Measurements from ENCODE around the gene PAXX.

PAXX gene

DNA sequence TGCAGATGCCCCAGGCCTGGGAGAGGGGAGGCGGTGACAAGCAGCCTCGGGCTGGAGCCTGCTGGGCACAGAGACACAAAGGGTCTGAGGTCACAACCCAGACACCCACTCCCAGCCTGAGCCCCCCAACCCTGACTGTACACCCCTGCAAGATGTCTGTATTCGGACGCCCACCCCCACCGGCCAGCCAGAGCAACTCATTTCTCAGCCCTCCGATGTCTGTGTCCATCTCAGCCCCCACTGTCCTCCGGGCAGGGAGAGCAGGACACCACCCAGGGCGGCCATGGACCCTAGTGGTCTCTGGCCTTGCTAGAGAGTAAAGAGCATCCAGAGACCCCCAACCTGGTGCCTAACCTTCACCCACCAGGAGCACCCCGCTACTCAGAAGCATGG, 36.3 kb upstream of the PAXX start:
- no peaks in the 10 kb centered on the region for H3F3A ChIP-seq (ENCODE audit: insufficient read depth)
- no peak overlapping the region for H3K9ac ChIP-seq (ENCODE audit: low read length)
- H3K4me2 ChIP-seq (ENCODE audit: low read depth, low read length, poor library complexity, severe bottlenecking), result no peak overlapping the region
- H3K9me2 ChIP-seq (replicated peaks; ENCODE audit: insufficient read depth, low read length), result no peaks in the 10 kb centered on the region
- H3K9me3 ChIP-seq (ENCODE audit: insufficient read depth, low read length), result no peaks in the 10 kb centered on the region
- H3K79me2 ChIP-seq (ENCODE audit: insufficient read depth, low read length), result no peaks in the 10 kb centered on the region
- H3K36me3 ChIP-seq (ENCODE audit: low read length), result no peaks in the 10 kb centered on the region
- no peak overlapping the region for H3K4me3 ChIP-seq (ENCODE audit: insufficient read depth, low read length, poor library complexity, severe bottlenecking)
- TF ChIP-seq EZH2phosphoT487 (conservative IDR thresholded peaks at IDR 0.05; ENCODE audit: low read length), result no peak
- TF ChIP-seq, protein P1, sequence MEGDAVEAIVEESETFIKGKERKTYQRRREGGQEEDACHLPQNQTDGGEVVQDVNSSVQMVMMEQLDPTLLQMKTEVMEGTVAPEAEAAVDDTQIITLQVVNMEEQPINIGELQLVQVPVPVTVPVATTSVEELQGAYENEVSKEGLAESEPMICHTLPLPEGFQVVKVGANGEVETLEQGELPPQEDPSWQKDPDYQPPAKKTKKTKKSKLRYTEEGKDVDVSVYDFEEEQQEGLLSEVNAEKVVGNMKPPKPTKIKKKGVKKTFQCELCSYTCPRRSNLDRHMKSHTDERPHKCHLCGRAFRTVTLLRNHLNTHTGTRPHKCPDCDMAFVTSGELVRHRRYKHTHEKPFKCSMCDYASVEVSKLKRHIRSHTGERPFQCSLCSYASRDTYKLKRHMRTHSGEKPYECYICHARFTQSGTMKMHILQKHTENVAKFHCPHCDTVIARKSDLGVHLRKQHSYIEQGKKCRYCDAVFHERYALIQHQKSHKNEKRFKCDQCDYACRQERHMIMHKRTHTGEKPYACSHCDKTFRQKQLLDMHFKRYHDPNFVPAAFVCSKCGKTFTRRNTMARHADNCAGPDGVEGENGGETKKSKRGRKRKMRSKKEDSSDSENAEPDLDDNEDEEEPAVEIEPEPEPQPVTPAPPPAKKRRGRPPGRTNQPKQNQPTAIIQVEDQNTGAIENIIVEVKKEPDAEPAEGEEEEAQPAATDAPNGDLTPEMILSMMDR (IDR thresholded peaks at IDR 0.05; ENCODE audit: insufficient read depth, low read length, poor library complexity, severe bottlenecking), result no peak
- no peaks in the 10 kb centered on the region for H4K20me1 ChIP-seq (ENCODE audit: low read depth, low read length)
- no peak overlapping the region for H2AFZ ChIP-seq (ENCODE audit: low read depth, low read length, severe bottlenecking)
- H3K27me3 ChIP-seq (ENCODE audit: low read length), result no peaks in the 10 kb centered on the region
- no peak overlapping the region for H3K27ac ChIP-seq (ENCODE audit: low read depth, low read length)

- H2AFZ ChIP-seq (ENCODE audit: low read depth, low read length, severe bottlenecking), result no peak overlapping the region
These were observed 35.6 kb upstream of the PAXX start for GRCh38 chr9:136956604-136957003.

DNA sequence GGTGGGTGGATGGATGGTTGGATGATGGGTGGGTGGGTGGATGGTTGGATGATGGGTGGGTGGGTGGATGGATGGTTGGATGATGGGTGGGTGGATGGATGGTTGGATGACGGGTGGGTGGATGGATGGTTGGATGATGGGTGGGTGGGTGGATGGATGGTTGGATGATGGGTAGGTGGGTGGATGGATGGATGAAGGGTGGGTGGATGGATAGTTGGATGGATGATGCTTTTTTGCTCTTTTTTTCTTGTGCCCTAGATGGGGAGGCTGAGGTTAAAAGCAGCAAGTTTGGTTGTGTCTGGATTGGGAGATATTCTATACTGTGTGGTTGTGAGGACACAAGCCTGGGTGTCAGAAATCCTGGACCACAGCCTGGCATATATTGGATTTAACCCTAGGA, 34.8 kb upstream of the PAXX start:
- H3K36me3 ChIP-seq (ENCODE audit: low read length), result no peaks in the 10 kb centered on the region
- no peak overlapping the region for H2AFZ ChIP-seq (ENCODE audit: low read depth, low read length, severe bottlenecking)
- H4K20me1 ChIP-seq (ENCODE audit: low read depth, low read length), result no peaks in the 10 kb centered on the region
- no peak overlapping the region for H3K4me3 ChIP-seq (ENCODE audit: insufficient read depth, low read length, poor library complexity, severe bottlenecking)
- no peak for TF ChIP-seq EZH2phosphoT487 (conservative IDR thresholded peaks at IDR 0.05; ENCODE audit: low read length)
- TF ChIP-seq, protein P1 (IDR thresholded peaks at IDR 0.05; ENCODE audit: insufficient read depth, low read length, poor library complexity, severe bottlenecking), result no peak
- no peak overlapping the region for H3K4me2 ChIP-seq (ENCODE audit: low read depth, low read length, poor library complexity, severe bottlenecking)
- H3K9me3 ChIP-seq (ENCODE audit: insufficient read depth, low read length), result no peaks in the 10 kb centered on the region
- H3F3A ChIP-seq (ENCODE audit: insufficient read depth), result no peaks in the 10 kb centered on the region
- no peak overlapping the region for H3K27ac ChIP-seq (ENCODE audit: low read depth, low read length)
- no peaks in the 10 kb centered on the region for H3K27me3 ChIP-seq (ENCODE audit: low read length)
- no peaks in the 10 kb centered on the region for H3K9me2 ChIP-seq (replicated peaks; ENCODE audit: insufficient read depth, low read length)
- H3K9ac ChIP-seq (ENCODE audit: low read length), result no peak overlapping the region
- no peaks in the 10 kb centered on the region for H3K79me2 ChIP-seq (ENCODE audit: insufficient read depth, low read length)

More at GRCh38 chr9:136956604-136957003, 35.6 kb upstream of the PAXX start:
- no peak overlapping the region for H3K4me2 ChIP-seq (ENCODE audit: low read depth, low read length, poor library complexity, severe bottlenecking)
- no peaks in the 10 kb centered on the region for H3K27me3 ChIP-seq (ENCODE audit: low read length)
- H3K9me3 ChIP-seq (ENCODE audit: insufficient read depth, low read length), result no peaks in the 10 kb centered on the region
- no peaks in the 10 kb centered on the region for H3K9me2 ChIP-seq (replicated peaks; ENCODE audit: insufficient read depth, low read length)
- H3K79me2 ChIP-seq (ENCODE audit: insufficient read depth, low read length), result no peaks in the 10 kb centered on the region
- H3F3A ChIP-seq (ENCODE audit: insufficient read depth), result no peaks in the 10 kb centered on the region
- no peaks in the 10 kb centered on the region for H3K36me3 ChIP-seq (ENCODE audit: low read length)
- no peak overlapping the region for H3K9ac ChIP-seq (ENCODE audit: low read length)
- no peak overlapping the region for H3K4me3 ChIP-seq (ENCODE audit: insufficient read depth, low read length, poor library complexity, severe bottlenecking)
- no peak overlapping the region for H3K27ac ChIP-seq (ENCODE audit: low read depth, low read length)
- TF ChIP-seq EZH2phosphoT487 (conservative IDR thresholded peaks at IDR 0.05; ENCODE audit: low read length), result no peak
- TF ChIP-seq, protein P1 (IDR thresholded peaks at IDR 0.05; ENCODE audit: insufficient read depth, low read length, poor library complexity, severe bottlenecking), result no peak
- no peaks in the 10 kb centered on the region for H4K20me1 ChIP-seq (ENCODE audit: low read depth, low read length)
